K562 (cell line): ENCODE data around the gene TMEM209. TPM values are rescaled to one million over a fixed set of nuclear protein-coding genes. Genes with fewer than 3 reads are reported as not detected.
A peak's percentile ranks its signal among the peaks of the same experiment; 100 is the strongest.

Experiments
- ATAC-seq: fragments of 200-7000 bp; cut with Tn5 transposase; 3 replicates; pipeline ENCODE4 v1.9.1; 2020; ENCODE audit warnings: moderate library complexity
- BruUV-seq: library from RNA; stranded (reverse); fragments of 400-500 nt; replicated peaks from 2 replicates; lab custom pipeline; 2021; lab: Mats Ljungman, UMichigan
- CTCF ChIA-PET: fragments of 300-600 bp; formaldehyde crosslinking; extraction: SDS; loops from one replicate; lab custom pipeline; 2021; ENCODE audit warnings: low intra/inter-chr PET ratio; lab: Yijun Ruan, JAX
- POLR2A ChIA-PET: fragments of 300-600, 350-650 bp; sonication (Branson Sonifier 250); formaldehyde crosslinking; extraction: SDS; loops from one replicate; lab custom pipeline; 2021; ENCODE audit warnings: antibody characterized with exemption, inconsistent platforms; lab: Yijun Ruan, JAX
- DNase-seq, 4 experiments: peaks; one replicate each; pipeline versions ENCODE4 v3.0.0 to v3.0.0-alpha.2; 2011 to 2018; ENCODE audit warnings: low spot score in 3 of 4, mixed read lengths in 3 of 4; ENCODE audit errors: extremely low read depth in 1 of 4
- FAIRE-seq: peaks from 2 replicates; lab custom pipeline; 2011; peaks lifted over from hg19 to GRCh38; lab: Jason Lieb, UNC
- H2AFZ ChIP-seq: 2 replicates; pipeline ENCODE4 v1.6.0; 2011; ENCODE audit warnings: low read depth, low read length, control low read depth, inconsistent platforms
- H3K27ac ChIP-seq: fragments of 200-600 bp; 3 replicates; pipeline ENCODE4 v1.8.0; 2011; ENCODE audit warnings: low read depth, mild to moderate bottlenecking, control low read depth, inconsistent platforms, low read length, moderate library complexity, mixed read lengths; ENCODE audit errors: extremely low read depth
- H3K27me3 ChIP-seq, 2 experiments: fragments of 300-600 bp in 1 of 2; 2 replicates in 1 of 2; 3 replicates in 1 of 2; pipeline versions ENCODE4 v1.6.0 to v1.8.0; 2011; ENCODE audit warnings: inconsistent platforms in 2 of 2, low read length in 2 of 2, mild to moderate bottlenecking in 1 of 2, mixed read lengths in 1 of 2, moderate library complexity in 1 of 2; ENCODE audit not compliant: control insufficient read depth in 2 of 2, insufficient read depth in 2 of 2
- H3K36me3 ChIP-seq: fragments of 300-600 bp; 3 replicates; pipeline ENCODE4 v1.8.0; 2011; ENCODE audit warnings: mild to moderate bottlenecking, low read length, inconsistent platforms; ENCODE audit not compliant: control insufficient read depth, insufficient read depth
- H3K4me1 ChIP-seq, 2 experiments: fragments of 200-600 bp in 1 of 2; replicated peaks in 1 of 2; 2 replicates in 1 of 2; 3 replicates in 1 of 2; pipeline versions ENCODE4 v1.5.1 to v1.8.0; 2011; ENCODE audit warnings: inconsistent platforms in 2 of 2, low read length in 2 of 2, mild to moderate bottlenecking in 1 of 2, mixed read lengths in 1 of 2, moderate library complexity in 1 of 2; ENCODE audit not compliant: control insufficient read depth in 2 of 2, insufficient read depth in 2 of 2
- H3K4me2 ChIP-seq: 2 replicates; pipeline ENCODE4 v1.6.1; 2011; ENCODE audit warnings: low read length, control low read depth, inconsistent platforms, mixed read lengths; ENCODE audit not compliant: insufficient read depth
- H3K4me3 ChIP-seq: fragments of 200-600 bp; sonication (generic), shearing (Covaris generic); 2 replicates; pipeline ENCODE4 v1.5.1; 2016; ENCODE audit warnings: control low read depth, inconsistent platforms
- H3K79me2 ChIP-seq: fragments of 200-600 bp; 3 replicates; pipeline ENCODE4 v1.8.0; 2011; ENCODE audit warnings: low read length, inconsistent platforms; ENCODE audit not compliant: control insufficient read depth, insufficient read depth
- H3K9ac ChIP-seq, 2 experiments: 2 replicates each; pipeline versions ENCODE4 v1.6.0 to v1.6.1; 2011; ENCODE audit warnings: low read depth in 2 of 2, low read length in 2 of 2, control low read depth in 1 of 2, inconsistent platforms in 1 of 2, mild to moderate bottlenecking in 1 of 2, mixed read lengths in 1 of 2; ENCODE audit not compliant: insufficient read depth in 1 of 2
- H3K9me1 ChIP-seq: one replicate; pipeline ENCODE4 v1.6.0; 2011; ENCODE audit warnings: inconsistent platforms, mild to moderate bottlenecking, low read length, moderate library complexity; ENCODE audit not compliant: control insufficient read depth, insufficient read depth
- H3K9me3 ChIP-seq: replicated peaks from 2 replicates; pipeline ENCODE4 v1.5.1; 2011; ENCODE audit warnings: low read depth, low read length, inconsistent platforms; ENCODE audit not compliant: control insufficient read depth, insufficient read depth
- H4K20me1 ChIP-seq: replicated peaks from 2 replicates; pipeline ENCODE4 v1.6.1; 2011; ENCODE audit warnings: low read length, inconsistent platforms, mixed read lengths; ENCODE audit not compliant: control insufficient read depth, insufficient read depth
- BRD9 ChIP-seq: fragments of 450-650 bp; IDR thresholded peaks from 2 replicates; pipeline ENCODE4 v1.6.1; 2018; ENCODE audit warnings: low read depth; ENCODE audit not compliant: partially characterized antibody
- DMBX1 ChIP-seq: fragments of 250-450 bp; sonication (Bioruptor Pico); IDR thresholded peaks from 2 replicates; pipeline ENCODE4 v1.8.0; 2022; ENCODE audit warnings: inconsistent platforms, mild to moderate bottlenecking, moderate library complexity, borderline replicate concordance
- E2F6 ChIP-seq, 2 experiments: IDR thresholded peaks; 2 replicates each; pipeline ENCODE4 v1.6.1; 2011; ENCODE audit warnings: borderline replicate concordance in 1 of 2, control low read depth in 1 of 2, low read depth in 1 of 2, low read length in 1 of 2, mild to moderate bottlenecking in 1 of 2, mixed read lengths in 1 of 2, moderate library complexity in 1 of 2; ENCODE audit not compliant: insufficient read depth in 1 of 2, insufficient read length in 1 of 2, poor library complexity in 1 of 2, severe bottlenecking in 1 of 2; ENCODE audit errors: extremely low read depth in 1 of 2
- FOXP1 ChIP-seq: sonication (generic); formaldehyde crosslinking; IDR thresholded peaks from 2 replicates; pipeline ENCODE4 v1.8.0; 2022; ENCODE audit warnings: mild to moderate bottlenecking, missing genetic modification reagents
- HDAC3 ChIP-seq: fragments of 450-650 bp; IDR thresholded peaks from 2 replicates; pipeline ENCODE4 v1.6.1; 2018; ENCODE audit warnings: borderline replicate concordance, mild to moderate bottlenecking, moderate library complexity; ENCODE audit not compliant: partially characterized antibody
- HNRNPUL1 ChIP-seq: fragments of 200-400 bp; formaldehyde crosslinking; IDR thresholded peaks from 2 replicates; pipeline ENCODE4 v1.6.1; 2017; ENCODE audit warnings: low read length
- NCOR1 ChIP-seq: fragments of 450-650 bp; IDR thresholded peaks from 2 replicates; pipeline ENCODE4 v1.6.1; 2016; ENCODE audit warnings: mild to moderate bottlenecking, moderate library complexity
- PHB ChIP-seq: fragments of 250-450 bp; sonication (Bioruptor Pico); IDR thresholded peaks from 2 replicates; pipeline ENCODE4 v1.5.0; 2021
- POLR2H ChIP-seq: IDR thresholded peaks from 2 replicates; pipeline ENCODE4 v1.6.1; 2016; ENCODE audit warnings: missing genetic modification characterization, low read depth, mild to moderate bottlenecking, control low read depth, missing compliant biosample characterization, moderate library complexity
- PREB ChIP-seq: sonication (generic); formaldehyde crosslinking; IDR thresholded peaks from 2 replicates; pipeline ENCODE4 v1.8.1; 2023; ENCODE audit warnings: mild to moderate bottlenecking, missing genetic modification reagents
- RUNX1 ChIP-seq: sonication (generic); IDR thresholded peaks from 2 replicates; pipeline ENCODE4 v1.6.1; 2016; ENCODE audit warnings: antibody characterized with exemption, low read depth
- ZKSCAN1 ChIP-seq: fragments of 150-350 bp; IDR thresholded peaks from 2 replicates; pipeline ENCODE4 v1.6.1; 2016; ENCODE audit warnings: low read depth, low read length
- ZNF184 ChIP-seq: sonication (generic); formaldehyde crosslinking; IDR thresholded peaks from 2 replicates; pipeline ENCODE4 v1.5.0; 2020; ENCODE audit warnings: missing genetic modification reagents
- ZNF23 ChIP-seq: fragments of 250-450 bp; sonication (Bioruptor Pico); IDR thresholded peaks from 2 replicates; pipeline ENCODE4 v1.4.0; 2020; ENCODE audit warnings: mild to moderate bottlenecking
- WGBS: fragments of 100-300 bp; shearing (Covaris generic); methylation state at CpG from one replicate; pipeline ENCODE4 v1.1.6; 2016; ENCODE audit warnings: low coverage, mixed read lengths; ENCODE audit not compliant: insufficient coverage; ENCODE audit errors: missing lambda C conversion rate; 5-methylcytosine and 5-hydroxymethylcytosine counted together
- in situ Hi-C: fragments of 300-500 bp; cut with MboI; formaldehyde crosslinking; loops from 4 replicates; pipeline ENCODE4 v1.15.0; 2018; ENCODE audit warnings: inconsistent platforms, mixed read lengths
- intact Hi-C: fragments of 100-400 bp; cut with micrococcal nuclease; formaldehyde crosslinking; loops from 2 replicates; pipeline ENCODE4 v1.14.2; 2022
- polyA plus RNA-seq, 8 experiments: library from polyadenylated mRNA; depleted of rRNA in 4 of 8; stranded (reverse) in 5 of 8; unstranded in 3 of 8; fragments of >200 nt; fragmentation: Nextera tagmentation in 2 of 8; fragmentation: Illumina TruSeq in 1 of 8; extraction: Ambion mirVana in 2 of 8; extraction: Trizol in 1 of 8; gene quantifications; 2 replicates each; pipeline versions ENCODE4 v1.2.1 to v1.2.3, GENCODE V29; 2011 to 2014; ENCODE audit warnings: inconsistent platforms in 1 of 8, missing spikeins in 1 of 8
- total RNA-seq, 7 experiments: library from RNA; depleted of rRNA in 6 of 7; stranded (reverse); fragments of >200 nt in 6 of 7; fragmentation: Illumina TruSeq in 2 of 7; extraction: Trizol in 2 of 7; gene quantifications; 2 replicates each; pipeline versions ENCODE4 v1.2.1 to v1.2.3, GENCODE V29; 2011 to 2021; ENCODE audit warnings: low replicate concordance in 1 of 7
- TF ChIP-seq, protein P1 (sequence below): fragments of 250-450 bp; sonication (Bioruptor Pico); IDR thresholded peaks from 2 replicates; pipeline ENCODE4 v1.8.0; 2021; ENCODE audit warnings: moderate library complexity, mild to moderate bottlenecking, inconsistent platforms
- TF ChIP-seq, protein P2 (sequence below): fragments of 450-650 bp; formaldehyde crosslinking; IDR thresholded peaks from 2 replicates; pipeline ENCODE4 v1.4.0; 2020; ENCODE audit warnings: mild to moderate bottlenecking, mixed read lengths

TMEM209 gene
- total and polyA plus RNA-seq, 9 of the 15 experiments (the other 6 are each of a cell fraction or from before 2014, with no cell fraction given) = 36.8 to 116 (median 76.6) TPM

DNA sequence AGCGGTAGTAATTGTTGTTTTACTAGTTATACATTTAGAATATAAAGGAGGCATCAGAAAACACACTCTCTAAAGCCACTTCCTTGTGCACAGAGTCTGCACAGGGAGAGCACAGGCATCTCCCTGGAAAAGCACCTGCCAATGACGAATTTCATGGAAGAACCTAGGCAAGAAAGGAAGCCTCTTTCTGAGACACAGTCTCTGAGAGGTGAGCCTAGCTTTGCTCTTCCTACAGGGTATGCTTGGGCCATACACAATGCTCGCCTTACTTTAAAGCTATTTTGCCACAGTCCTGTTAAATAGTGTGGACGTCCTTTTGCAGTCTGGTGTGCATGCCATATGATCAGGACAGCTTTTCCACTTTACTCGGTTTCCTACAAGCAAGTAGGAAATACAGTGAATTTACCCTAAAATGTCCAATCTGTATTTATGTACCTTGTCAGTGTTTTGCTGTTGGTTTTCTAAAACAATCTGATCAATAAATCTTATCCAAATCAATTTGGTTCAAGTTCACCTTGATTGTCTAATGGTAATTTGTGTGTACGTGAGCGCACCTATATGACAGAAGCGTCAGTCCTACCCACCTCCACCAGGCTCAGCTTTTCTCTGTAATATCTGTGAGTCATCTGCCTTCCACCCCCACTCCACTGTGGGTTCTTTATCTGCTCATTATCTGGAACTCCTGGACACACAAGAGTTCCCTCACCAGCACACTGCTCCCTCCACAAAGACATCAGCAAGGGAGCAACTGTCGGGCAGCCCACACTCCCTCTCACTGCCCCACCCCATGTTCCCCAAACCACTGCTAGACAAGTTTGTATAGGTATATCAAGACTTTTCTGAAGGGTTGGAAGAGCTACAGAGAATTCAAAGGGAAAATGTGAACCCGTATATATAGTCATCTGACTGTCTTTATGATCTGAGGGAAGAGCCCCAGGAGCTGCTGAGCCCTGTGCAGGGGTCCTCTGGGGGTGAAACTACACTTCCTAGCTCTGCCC, 69.7 kb downstream of the TMEM209 start:
- ATAC-seq (peak; percentile 87), FAIRE-seq (peak; percentile 93), DNase-seq (peak; percentile 92 to 98 (median 95))
- peak overlapping the region; percentile 89 for H3K27ac ChIP-seq
- peaks cover 38 to 73% of the 10 kb centered on the region in 2 experiments for H3K4me1 ChIP-seq
- H2AFZ ChIP-seq = peak overlapping the region; percentile 46
- WGBS = 8% methylated on average over 10 of the region's 10 CpGs
- H3K9me3 ChIP-seq = no peaks in the 10 kb centered on the region
- POLR2A ChIA-PET = interaction anchor here (0.9 to 5.5 kb wide), 7 partner anchors 17 to 70 kb away, joined by 3 to 48 read pairs (median 4); partner anchors contain the start of gene TMEM209
- H3K36me3 ChIP-seq = peaks cover 82% of the 10 kb centered on the region
- no peaks in the 10 kb centered on the region for H3K9me1 ChIP-seq
- H3K9ac ChIP-seq = peak overlapping the region; percentile 23 to 59; a peak in 3 of 4 replicates
- peak overlapping the region; percentile 70 for H3K4me2 ChIP-seq
- H3K4me3 ChIP-seq = no peak overlapping the region
- CTCF ChIA-PET = interaction anchor here (0.6 kb wide), 1 partner anchor 107 kb away, joined by 3 read pairs; no protein-coding TSS in a partner anchor
- no peaks in the 10 kb centered on the region for H4K20me1 ChIP-seq
- in situ Hi-C loops = no loop called here
- H3K79me2 ChIP-seq = peaks cover 36% of the 10 kb centered on the region; the same call in 2 of the 3 replicates
- intact Hi-C loops = loop anchor here (1.0 to 2.0 kb wide), 2 partner anchors 65 to 69 kb away; partner anchors contain the start of genes KLHDC10 and TMEM209
- no TSS peak for BruUV-seq
- no peaks in the 10 kb centered on the region for H3K27me3 ChIP-seq
- TF ChIP-seq HDAC3 = peak; percentile 68
- TF ChIP-seq, protein P1, sequence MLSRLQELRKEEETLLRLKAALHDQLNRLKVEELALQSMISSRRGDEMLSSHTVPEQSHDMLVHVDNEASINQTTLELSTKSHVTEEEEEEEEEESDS (CRISPR knock-in tag) = no peak
- no peak for TF ChIP-seq PHB
- peak; percentile 70 for TF ChIP-seq ZKSCAN1
- TF ChIP-seq FOXP1 (CRISPR knock-in tag) = peak; percentile 18; the same call in 1 of the 2 replicates
- peak; percentile 69 for TF ChIP-seq DMBX1 (CRISPR knock-in tag)
- TF ChIP-seq HNRNPUL1 = no peak
- TF ChIP-seq POLR2H = no peak
- TF ChIP-seq NCOR1 = peak; percentile 86
- peak; percentile 82 for TF ChIP-seq BRD9
- no peak for TF ChIP-seq PREB (CRISPR knock-in tag)
- TF ChIP-seq E2F6 (IDR thresholded peaks at IDR 0.05; ENCODE audit: borderline replicate concordance in 1 of 2, extremely low read depth in 1 of 2, insufficient read depth in 1 of 2, insufficient read length in 1 of 2, low read depth in 1 of 2, low read length in 1 of 2, poor library complexity in 1 of 2, severe bottlenecking in 1 of 2) = peak in 1 of 2 experiments; percentile 33
- TF ChIP-seq RUNX1 = peak; percentile 78; the same call in 1 of the 2 replicates
- TF ChIP-seq ZNF184 (CRISPR knock-in tag) = no peak
- TF ChIP-seq, protein P2, sequence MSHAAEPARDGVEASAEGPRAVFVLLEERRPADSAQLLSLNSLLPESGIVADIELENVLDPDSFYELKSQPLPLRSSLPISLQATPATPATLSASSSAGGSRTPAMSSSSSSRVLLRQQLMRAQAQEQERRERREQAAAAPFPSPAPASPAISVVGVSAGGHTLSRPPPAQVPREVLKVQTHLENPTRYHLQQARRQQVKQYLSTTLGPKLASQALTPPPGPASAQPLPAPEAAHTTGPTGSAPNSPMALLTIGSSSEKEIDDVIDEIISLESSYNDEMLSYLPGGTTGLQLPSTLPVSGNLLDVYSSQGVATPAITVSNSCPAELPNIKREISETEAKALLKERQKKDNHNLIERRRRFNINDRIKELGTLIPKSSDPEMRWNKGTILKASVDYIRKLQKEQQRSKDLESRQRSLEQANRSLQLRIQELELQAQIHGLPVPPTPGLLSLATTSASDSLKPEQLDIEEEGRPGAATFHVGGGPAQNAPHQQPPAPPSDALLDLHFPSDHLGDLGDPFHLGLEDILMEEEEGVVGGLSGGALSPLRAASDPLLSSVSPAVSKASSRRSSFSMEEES (CRISPR knock-in tag) = no peak
- no peak for TF ChIP-seq ZNF23 (CRISPR knock-in tag)
